HG02610 (cell line): ENCODE measurements around the gene GABPA.

Source experiments
- ATAC-seq: cut with Tn5 transposase; IDR thresholded peaks from one replicate; pipeline ENCODE4 v1.9.1; 2021; ENCODE audit warnings: mild to moderate bottlenecking, moderate library complexity; ENCODE audit not compliant: unreplicated experiment

The GABPA gene

DNA sequence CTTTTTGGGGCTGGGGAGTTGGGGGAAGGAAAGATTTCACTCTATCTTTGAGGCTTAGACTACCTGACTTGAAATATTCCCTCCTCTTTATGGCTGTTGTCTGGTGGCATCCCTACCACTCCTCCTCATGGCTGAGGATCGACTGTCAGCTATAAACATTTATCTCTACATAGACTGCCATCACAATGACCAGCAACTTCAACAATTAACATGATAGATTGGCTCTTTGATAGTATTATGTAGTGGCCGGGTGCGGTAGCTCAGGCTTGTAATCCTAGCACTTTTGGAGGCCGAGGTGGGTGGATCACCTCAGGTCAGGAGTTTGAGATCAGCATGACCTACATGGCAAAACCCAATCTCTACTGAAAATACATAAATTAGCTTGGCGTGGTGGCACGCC, 72.4 kb downstream of the GABPA start:
- no peak for ATAC-seq

DNA sequence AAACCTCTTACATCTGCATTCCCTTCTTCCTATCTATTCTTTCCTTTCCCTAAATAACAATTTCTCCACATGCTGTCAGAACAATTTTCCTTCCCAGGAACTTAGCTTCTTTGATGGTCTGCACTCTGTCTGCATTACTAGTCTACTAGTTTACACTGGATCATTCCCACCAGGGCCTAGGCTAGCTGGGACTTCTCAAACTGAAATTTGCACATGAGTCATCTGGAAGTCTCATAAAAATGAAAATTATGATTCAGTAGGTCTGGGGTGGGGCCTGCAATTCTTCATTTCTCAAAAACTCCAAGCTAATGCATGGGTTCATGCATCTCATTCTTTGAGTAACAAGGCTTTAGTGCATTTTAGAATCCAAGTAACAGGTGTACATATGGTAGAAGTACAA, 74.2 kb downstream of the GABPA start:
- ATAC-seq = no peak

DNA sequence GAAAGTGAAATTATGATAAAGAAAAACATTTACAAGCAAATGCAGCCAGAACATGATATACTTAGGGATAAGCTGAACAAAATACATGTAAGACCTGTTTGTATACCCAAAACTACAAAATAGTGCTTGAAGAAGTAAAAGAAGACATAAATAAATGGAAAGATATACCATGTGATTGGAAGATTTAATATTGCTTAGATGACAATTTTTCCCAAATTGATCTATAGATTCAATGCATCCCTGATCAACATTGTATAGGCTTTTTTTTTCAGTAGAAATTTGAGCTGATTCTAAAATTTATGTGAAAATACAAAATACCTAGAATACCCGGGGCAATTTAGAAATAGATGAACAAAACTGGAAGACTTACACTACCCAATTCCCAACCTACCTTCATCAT, 76.4 kb downstream of the GABPA start:
- ATAC-seq = no peak

GRCh38 chr21:25813917-25814316, 79.1 kb downstream of the GABPA start:
- no peak for ATAC-seq

GRCh38 chr21:25818121-25818520, 83.3 kb downstream of the GABPA start:
- ATAC-seq = no peak

DNA sequence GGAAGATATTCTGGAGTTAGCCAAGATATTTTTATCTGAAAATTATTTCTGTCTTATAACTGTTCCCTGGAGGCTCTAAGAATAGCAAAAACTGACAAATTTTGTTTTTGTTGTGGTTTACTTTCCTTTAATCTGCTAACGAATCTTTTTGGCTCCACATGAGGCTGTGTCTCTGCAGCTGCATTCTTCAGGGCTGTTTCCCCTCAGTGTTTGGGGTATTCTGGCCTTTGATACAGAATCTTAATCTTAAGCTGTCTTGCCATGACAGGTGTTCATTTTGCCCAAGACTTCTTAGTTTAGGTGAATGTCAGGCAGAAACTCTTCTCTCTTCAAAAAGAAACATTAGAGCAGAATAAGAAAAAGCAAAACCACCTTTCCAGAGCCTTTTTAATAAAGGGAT, 83.8 kb downstream of the GABPA start:
- no peak for ATAC-seq
